ENCODE data around the gene FBXO15. TPM values are rescaled to one million over a fixed set of nuclear protein-coding genes. Genes with fewer than 3 reads are reported as not detected.

The FBXO15 gene
- total and polyA plus RNA-seq, 2 of the 8 experiments (the other 6 are each of a cell fraction or from before 2014, with no cell fraction given) = 0.84 to 0.85 TPM

DNA sequence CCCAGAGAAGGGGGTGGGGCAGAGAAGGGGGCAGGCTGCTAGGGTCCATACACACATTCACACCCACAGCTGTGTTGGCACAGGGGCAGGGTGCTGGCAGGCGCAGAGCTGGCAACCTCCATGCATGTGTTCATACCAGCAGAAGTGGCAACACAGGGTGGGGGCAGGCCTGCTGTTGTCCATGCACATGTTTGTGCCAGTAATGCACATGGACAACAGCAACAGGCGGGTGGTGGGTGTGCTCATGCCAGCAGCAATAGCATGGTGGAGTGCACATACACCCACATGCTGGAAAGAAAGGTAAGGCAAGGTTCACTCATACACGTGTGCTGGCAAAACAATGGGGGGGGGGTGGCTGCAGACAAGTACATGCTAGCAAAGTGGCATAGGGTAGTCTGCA lies 54.7 kb downstream of the FBXO15 start:
- ChIA-PET CTCF (ENCODE audit: partially characterized antibody) (interaction anchor here (1.6 to 2.0 kb wide), 2 partner anchors 10 to 249 kb away, joined by 3 to 5 read pairs; no protein-coding TSS in a partner anchor), POLR2A (ENCODE audit: partially characterized antibody) (no interaction called here)
- no peaks in the 10 kb centered on the region for H3K23me2 ChIP-seq (ENCODE audit: low read depth, low read length)
- peaks cover 0 to 5% (median 0%) of the 10 kb centered on the region in 4 experiments; a peak in 1 of 7 replicates for H3K4me1 ChIP-seq (replicated peaks in 1 of 4; ENCODE audit: control insufficient read depth in 3 of 4, insufficient read depth in 4 of 4, low read length in 3 of 4)
- no peak overlapping the region for H4K8ac ChIP-seq (ENCODE audit: extremely low read depth, insufficient read depth, low read length)
- H3K79me2 ChIP-seq (ENCODE audit: control insufficient read depth in 1 of 2, insufficient read depth in 2 of 2, low read length in 2 of 2) = no peaks in the 10 kb centered on the region
- H3K79me1 ChIP-seq (ENCODE audit: low read depth, low read length) = no peaks in the 10 kb centered on the region
- FAIRE-seq = no peak
- no peak overlapping the region for H3K4me3 ChIP-seq (ENCODE audit: extremely low read depth in 1 of 4, insufficient read depth in 2 of 4, low read depth in 3 of 4, low read length in 4 of 4)
- peak overlapping the region; percentile 29; the same call in 1 of the 2 replicates for H3K18ac ChIP-seq (ENCODE audit: extremely low read depth, low read length)
- H3K14ac ChIP-seq (ENCODE audit: insufficient read length) = no peak overlapping the region
- no peak overlapping the region for H2BK15ac ChIP-seq (ENCODE audit: low read length)
- WGBS, 2 experiments (ENCODE audit: extremely low coverage in 1 of 2, insufficient coverage in 1 of 2, insufficient read length in 1 of 2, insufficient replicate concordance in 2 of 2, low coverage in 1 of 2, low lambda C conversion rate in 2 of 2, missing lambda C conversion rate in 1 of 2) = 90% methylated on average over 3 of the region's 3 CpGs; no CpG with 5 or more reads in 1 of the 2 experiments
- H2BK20ac ChIP-seq (ENCODE audit: low read length) = no peak overlapping the region
- H3K56ac ChIP-seq (replicated peaks; ENCODE audit: insufficient read length, low read depth, low read length) = no peak overlapping the region
- H3K4me2 ChIP-seq (ENCODE audit: insufficient read depth in 1 of 2, low read depth in 2 of 2, low read length in 2 of 2) = no peak overlapping the region
- H3K9me3 ChIP-seq (ENCODE audit: insufficient read depth in 2 of 2, low read depth in 1 of 2, low read length in 1 of 2) = peaks cover 0 to 5% of the 10 kb centered on the region in 2 experiments; a peak in 1 of 4 replicates
- TF ChIP-seq TCF12 (IDR thresholded peaks at IDR 0.05; ENCODE audit: low read depth, low read length) (no peak), JUN (IDR thresholded peaks at IDR 0.05; ENCODE audit: low read depth, low read length) (no peak), RFX5 (IDR thresholded peaks at IDR 0.05; ENCODE audit: borderline replicate concordance, low read depth, low read length) (no peak), BRCA1 (IDR thresholded peaks at IDR 0.05; ENCODE audit: low read depth, low read length) (no peak)
- DNase-seq (ENCODE audit: low read depth in 1 of 2, low spot score in 2 of 2) = no peak
- H2AFZ ChIP-seq (ENCODE audit: low read length) = no peak overlapping the region
- H4K5ac ChIP-seq (ENCODE audit: insufficient read length, low read depth, low read length) = no peak overlapping the region
- H3K23ac ChIP-seq (ENCODE audit: insufficient read length) = no peak overlapping the region
- no peaks in the 10 kb centered on the region for H3K36me3 ChIP-seq (ENCODE audit: control insufficient read depth in 2 of 4, insufficient read depth in 4 of 4, low read length in 3 of 4)
- no peak overlapping the region for H2BK5ac ChIP-seq (ENCODE audit: low read depth, low read length)
- no peak overlapping the region for H3K4ac ChIP-seq (replicated peaks; ENCODE audit: insufficient read length, low read depth, low read length)
- no peak overlapping the region for H3K27ac ChIP-seq (ENCODE audit: low read depth, low read length)
- no peaks in the 10 kb centered on the region for H3K27me3 ChIP-seq (replicated peaks in 1 of 4; ENCODE audit: control insufficient read depth in 3 of 4, extremely low read depth in 1 of 4, insufficient read depth in 3 of 4, low read length in 3 of 4)
- H2AK5ac ChIP-seq (ENCODE audit: low read depth, low read length) = no peak overlapping the region
- H4K20me1 ChIP-seq (replicated peaks in 1 of 2; ENCODE audit: control insufficient read depth in 1 of 2, insufficient read depth in 2 of 2, low read length in 2 of 2) = no peaks in the 10 kb centered on the region
- peak overlapping the region; percentile 75; the same call in 1 of the 2 replicates for H2BK12ac ChIP-seq (ENCODE audit: low read depth, low read length)
- H4K91ac ChIP-seq (replicated peaks; ENCODE audit: insufficient read length, low read length) = no peak overlapping the region
- H2BK120ac ChIP-seq (replicated peaks; ENCODE audit: low read depth, low read length) = no peak overlapping the region
- no peak overlapping the region for H3K9ac ChIP-seq (replicated peaks in 1 of 4; ENCODE audit: extremely low read depth in 1 of 4, low read depth in 3 of 4, low read length in 3 of 4)
